GM19452 (cell line): ENCODE measurements around the gene C12orf43.

Source experiments
- ATAC-seq: cut with Tn5 transposase; IDR thresholded peaks from one replicate; pipeline ENCODE4 v1.9.1; 2021; ENCODE audit not compliant: unreplicated experiment

The C12orf43 gene

GRCh38 chr12:121000530-121000929 is 15.8 kb downstream of the C12orf43 start:
- ATAC-seq = no peak

GRCh38 chr12:120999191-121000120 is 16.8 kb downstream of the C12orf43 start:
- ATAC-seq = no peak

GRCh38 chr12:120998435-120998834 is 17.9 kb downstream of the C12orf43 start:
- no peak for ATAC-seq

GRCh38 chr12:120997448-120997847 is 18.8 kb downstream of the C12orf43 start:
- ATAC-seq = no peak

- no peak for ATAC-seq
Measured at GRCh38 chr12:120996133-120996746, 20.0 kb downstream of the C12orf43 start.

GRCh38 chr12:120994589-120995337 is 21.5 kb downstream of the C12orf43 start:
- ATAC-seq = no peak

- no peak for ATAC-seq
Measured at GRCh38 chr12:120994059-120994458, 22.2 kb downstream of the C12orf43 start.

- no peak for ATAC-seq
Measured at GRCh38 chr12:120993496-120993895, 22.8 kb downstream of the C12orf43 start.

GRCh38 chr12:120992989-120993388 is 23.3 kb downstream of the C12orf43 start:
- no peak for ATAC-seq

GRCh38 chr12:120991965-120992364 is 24.3 kb downstream of the C12orf43 start:
- no peak for ATAC-seq

- ATAC-seq = no peak
Measured at GRCh38 chr12:120990487-120991055, 25.7 kb downstream of the C12orf43 start.

GRCh38 chr12:120989687-120990086 is 26.6 kb downstream of the C12orf43 start:
- no peak for ATAC-seq

- ATAC-seq = no peak
Measured at GRCh38 chr12:120988658-120989057, 27.6 kb downstream of the C12orf43 start.

- ATAC-seq = no peak
Measured at GRCh38 chr12:120988234-120988633, 28.1 kb downstream of the C12orf43 start.

- ATAC-seq = no peak
Measured at GRCh38 chr12:120984351-120984898, 31.9 kb downstream of the C12orf43 start.

- no peak for ATAC-seq
Measured at GRCh38 chr12:120983759-120984158, 32.5 kb downstream of the C12orf43 start.

GRCh38 chr12:120982659-120983058 is 33.6 kb downstream of the C12orf43 start:
- no peak for ATAC-seq

- ATAC-seq = no peak
Measured at GRCh38 chr12:120981407-120981941, 34.8 kb downstream of the C12orf43 start.

GRCh38 chr12:120980800-120981368 is 35.4 kb downstream of the C12orf43 start:
- no peak for ATAC-seq
